Neural progenitor cell (in vitro differentiated cells): ENCODE results near the gene MED4. TPM values are rescaled to one million over a fixed set of nuclear protein-coding genes. Genes with fewer than 3 reads are reported as not detected.

Experiments
- DNase-seq: peaks from one replicate; pipeline ENCODE4 v3.0.0-alpha.2; 2016; ENCODE audit warnings: low spot score
- H2AFZ ChIP-seq: fragments of 200-600 bp; sonication (generic); replicated peaks from 2 replicates; pipeline ENCODE4 v1.6.1; 2016; ENCODE audit warnings: antibody characterized with exemption
- H3F3A ChIP-seq: fragments of 200-600 bp; sonication (generic); 2 replicates; pipeline ENCODE4 v1.6.1; 2016; ENCODE audit warnings: antibody characterized with exemption, low read depth
- H3K27ac ChIP-seq: fragments of 200-600 bp; sonication (generic); 2 replicates; pipeline ENCODE4 v1.5.1; 2016; ENCODE audit warnings: mild to moderate bottlenecking
- H3K27me3 ChIP-seq: fragments of 200-600 bp; sonication (generic); 2 replicates; pipeline ENCODE4 v1.6.1; 2016; ENCODE audit warnings: mild to moderate bottlenecking, moderate library complexity
- H3K36me3 ChIP-seq: fragments of 200-600 bp; sonication (generic); 2 replicates; pipeline ENCODE4 v1.5.1; 2016
- H3K4me1 ChIP-seq: fragments of 200-600 bp; sonication (generic); 2 replicates; pipeline ENCODE4 v1.6.1; 2016; ENCODE audit warnings: mixed run types
- H3K4me2 ChIP-seq: fragments of 200-600 bp; sonication (generic); 2 replicates; pipeline ENCODE4 v1.6.1; 2016
- H3K4me3 ChIP-seq: fragments of 200-600 bp; sonication (generic); 2 replicates; pipeline ENCODE4 v1.5.1; 2016
- H3K79me2 ChIP-seq: fragments of 200-600 bp; sonication (generic); 2 replicates; pipeline ENCODE4 v1.6.1; 2016; ENCODE audit warnings: low read depth
- H3K9ac ChIP-seq: fragments of 200-600 bp; sonication (generic); 2 replicates; pipeline ENCODE4 v1.6.1; 2016
- H3K9me3 ChIP-seq: fragments of 200-600 bp; sonication (generic); 2 replicates; pipeline ENCODE4 v1.5.1; 2016; ENCODE audit warnings: low read depth
- H4K20me1 ChIP-seq: fragments of 200-600 bp; sonication (generic); 2 replicates; pipeline ENCODE4 v1.6.1; 2016; ENCODE audit warnings: low read depth
- H3K27ac Mint-ChIP-seq: 3 replicates; pipeline ENCODE4 v1.8.0; 2021; ENCODE audit warnings: mixed read lengths
- H3K27me3 Mint-ChIP-seq: 2 replicates; pipeline ENCODE4 v1.8.0; 2022; ENCODE audit warnings: low read depth, mild to moderate bottlenecking, inconsistent platforms, moderate library complexity, mixed read lengths; ENCODE audit not compliant: insufficient read depth
- H3K36me3 Mint-ChIP-seq: 3 replicates; pipeline ENCODE4 v1.8.0; 2021; ENCODE audit warnings: mixed read lengths
- H3K4me1 Mint-ChIP-seq: 3 replicates; pipeline ENCODE4 v1.8.0; 2021; ENCODE audit warnings: mixed read lengths
- H3K4me3 Mint-ChIP-seq: 3 replicates; pipeline ENCODE4 v1.8.0; 2021; ENCODE audit warnings: mild to moderate bottlenecking, moderate library complexity, mixed read lengths
- H3K9me3 Mint-ChIP-seq: 3 replicates; pipeline ENCODE4 v1.8.0; 2020; ENCODE audit warnings: mixed read lengths
- CTCF ChIP-seq: fragments of 200-600 bp; sonication (generic); IDR thresholded peaks from 2 replicates; pipeline ENCODE4 v1.5.1; 2017; ENCODE audit warnings: antibody characterized with exemption, mild to moderate bottlenecking
- EZH2 ChIP-seq: fragments of 200-600 bp; sonication (generic); IDR thresholded peaks from 2 replicates; pipeline ENCODE4 v1.6.1; 2017; ENCODE audit warnings: antibody characterized with exemption, mild to moderate bottlenecking, moderate library complexity
- EZH2phosphoT487 ChIP-seq: fragments of 200-600 bp; sonication (generic); IDR thresholded peaks from 2 replicates; pipeline ENCODE4 v1.6.1; 2017; ENCODE audit warnings: antibody characterized with exemption
- total RNA-seq: library from RNA; depleted of rRNA; stranded (reverse); fragments of >200 nt; gene quantifications from 2 replicates; pipeline ENCODE4 v1.2.3, GENCODE V29; 2015; ENCODE audit warnings: low replicate concordance

MED4 gene
- total RNA-seq, 1 donor from 2014 or later: 65.9 TPM

- Mint-ChIP-seq H3K4me1 (peaks cover 8% of the 10 kb centered on the region), H3K4me3 (no peak overlapping the region), H3K36me3 (peaks cover 10% of the 10 kb centered on the region), H3K27me3 (peaks cover 5% of the 10 kb centered on the region), H3K27ac (no peak overlapping the region), H3K9me3 (no peaks in the 10 kb centered on the region)
- H4K20me1 ChIP-seq: no peaks in the 10 kb centered on the region
- H3K4me1 ChIP-seq: no peaks in the 10 kb centered on the region
- H3K36me3 ChIP-seq: peaks cover 17% of the 10 kb centered on the region
- no peak for TF ChIP-seq CTCF
- TF ChIP-seq EZH2phosphoT487: no peak
- no peak for TF ChIP-seq EZH2
- no peak for DNase-seq
- no peak overlapping the region for H2AFZ ChIP-seq
- H3K9ac ChIP-seq: no peak overlapping the region
- H3K27me3 ChIP-seq: no peaks in the 10 kb centered on the region
- H3K9me3 ChIP-seq: no peaks in the 10 kb centered on the region
- H3K79me2 ChIP-seq: peaks cover 19% of the 10 kb centered on the region
- H3K4me2 ChIP-seq: no peak overlapping the region
- peaks cover 11% of the 10 kb centered on the region for H3F3A ChIP-seq
- H3K27ac ChIP-seq: no peak overlapping the region
- no peak overlapping the region for H3K4me3 ChIP-seq
These were observed 52.0 kb downstream of the MED4 start for GRCh38 chr13:48042894-48043293.

- no peak overlapping the region for H3K27ac Mint-ChIP-seq
- Histone ChIP-seq H3K27me3 (no peaks in the 10 kb centered on the region), H2AFZ (no peak overlapping the region), H3K27ac (no peak overlapping the region), H3K36me3 (peaks cover 16% of the 10 kb centered on the region), H3F3A (peaks cover 27% of the 10 kb centered on the region), H3K4me3 (no peak overlapping the region), H4K20me1 (no peaks in the 10 kb centered on the region), H3K4me2 (no peak overlapping the region), H3K9me3 (no peaks in the 10 kb centered on the region), H3K4me1 (peaks cover 9% of the 10 kb centered on the region), H3K79me2 (peaks cover 19% of the 10 kb centered on the region), H3K9ac (no peak overlapping the region)
- DNase-seq: no peak
- TF ChIP-seq EZH2 (no peak), EZH2phosphoT487 (no peak), CTCF (no peak)
- peaks cover 6% of the 10 kb centered on the region for H3K36me3 Mint-ChIP-seq
- peaks cover 5% of the 10 kb centered on the region for H3K27me3 Mint-ChIP-seq
- no peak overlapping the region for H3K4me3 Mint-ChIP-seq
- peaks cover 21% of the 10 kb centered on the region for H3K4me1 Mint-ChIP-seq
- no peaks in the 10 kb centered on the region for H3K9me3 Mint-ChIP-seq
These were observed 54.0 kb downstream of the MED4 start for GRCh38 chr13:48040896-48041295.

- peaks cover 5% of the 10 kb centered on the region for H3K27me3 Mint-ChIP-seq
- Histone ChIP-seq H3K27ac (no peak overlapping the region), H3K36me3 (peaks cover 11% of the 10 kb centered on the region), H3K4me1 (peaks cover 9% of the 10 kb centered on the region), H4K20me1 (no peaks in the 10 kb centered on the region), H3K9ac (no peak overlapping the region), H3K4me3 (no peak overlapping the region), H3K79me2 (peaks cover 19% of the 10 kb centered on the region), H3K4me2 (no peak overlapping the region), H3K9me3 (no peaks in the 10 kb centered on the region), H3K27me3 (no peaks in the 10 kb centered on the region), H3F3A (peaks cover 27% of the 10 kb centered on the region), H2AFZ (no peak overlapping the region)
- H3K4me3 Mint-ChIP-seq: no peak overlapping the region
- H3K36me3 Mint-ChIP-seq: peaks cover 6% of the 10 kb centered on the region
- DNase-seq: no peak
- no peak overlapping the region for H3K27ac Mint-ChIP-seq
- TF ChIP-seq EZH2: no peak
- no peak for TF ChIP-seq CTCF
- TF ChIP-seq EZH2phosphoT487: no peak
- H3K4me1 Mint-ChIP-seq: peaks cover 22% of the 10 kb centered on the region
- no peaks in the 10 kb centered on the region for H3K9me3 Mint-ChIP-seq
These were observed 54.9 kb downstream of the MED4 start for GRCh38 chr13:48040049-48040448.
